ENCODE results near the gene PRKCE.

PRKCE gene

GRCh38 chr2:46010925-46011490 lies 359.5 kb downstream of the PRKCE start:
- no peak for DNase-seq (ENCODE audit: insufficient read length, low spot score)
- peak; percentile 78 for TF ChIP-seq CTCF (IDR thresholded peaks at IDR 0.05; ENCODE audit: insufficient read depth, missing control alignments)
- FAIRE-seq: peak; percentile 55

- FAIRE-seq (no peak), DNase-seq (ENCODE audit: insufficient read length, low spot score) (no peak)
- TF ChIP-seq CTCF (IDR thresholded peaks at IDR 0.05; ENCODE audit: insufficient read depth, missing control alignments): no peak
Measured at GRCh38 chr2:46012618-46013240, 361.3 kb downstream of the PRKCE start.

- FAIRE-seq: no peak
- DNase-seq (ENCODE audit: insufficient read length, low spot score): no peak
- TF ChIP-seq CTCF (IDR thresholded peaks at IDR 0.05; ENCODE audit: insufficient read depth, missing control alignments): no peak
Measured at GRCh38 chr2:46013726-46014125, 362.3 kb downstream of the PRKCE start.

GRCh38 chr2:46014911-46015654 lies 363.6 kb downstream of the PRKCE start:
- TF ChIP-seq CTCF (IDR thresholded peaks at IDR 0.05; ENCODE audit: insufficient read depth, missing control alignments): no peak
- no peak for FAIRE-seq
- DNase-seq (ENCODE audit: insufficient read length, low spot score): no peak

- TF ChIP-seq CTCF (IDR thresholded peaks at IDR 0.05; ENCODE audit: insufficient read depth, missing control alignments): no peak
- DNase-seq (ENCODE audit: insufficient read length, low spot score) (no peak), FAIRE-seq (no peak)
Measured at GRCh38 chr2:46015671-46016070, 364.2 kb downstream of the PRKCE start.

- FAIRE-seq: no peak
- no peak for TF ChIP-seq CTCF (IDR thresholded peaks at IDR 0.05; ENCODE audit: insufficient read depth, missing control alignments)
- no peak for DNase-seq (ENCODE audit: insufficient read length, low spot score)
Measured at GRCh38 chr2:46016091-46016490, 364.6 kb downstream of the PRKCE start.

Data from D721Med (cell line).